Mesothelial cell of epicardium (in vitro differentiated cells): ENCODE measurements around the gene COL12A1. TPM values are rescaled to one million over a fixed set of nuclear protein-coding genes. Genes with fewer than 3 reads are reported as not detected.

Experiments used
- DNase-seq, 2 experiments: peaks; one replicate each; pipeline ENCODE4 v3.0.0; 2021; ENCODE audit warnings: low spot score in 2 of 2; ENCODE audit not compliant: unreplicated experiment in 2 of 2
- H3K27ac Mint-ChIP-seq: 2 replicates; pipeline ENCODE4 v1.8.0; 2021; ENCODE audit warnings: mixed read lengths
- H3K27me3 Mint-ChIP-seq: 2 replicates; pipeline ENCODE4 v1.8.0; 2021; ENCODE audit warnings: low read depth, mixed read lengths
- H3K36me3 Mint-ChIP-seq: 2 replicates; pipeline ENCODE4 v1.8.0; 2021; ENCODE audit warnings: mixed read lengths
- H3K4me1 Mint-ChIP-seq: 2 replicates; pipeline ENCODE4 v1.8.0; 2021; ENCODE audit warnings: mixed read lengths
- H3K4me3 Mint-ChIP-seq: 2 replicates; pipeline ENCODE4 v1.8.0; 2021; ENCODE audit warnings: mild to moderate bottlenecking, moderate library complexity, mixed read lengths
- H3K9me3 Mint-ChIP-seq: 2 replicates; pipeline ENCODE4 v1.8.0; 2021; ENCODE audit warnings: mixed read lengths
- CTCF ChIP-seq: fragments of 200-600 bp; sonication (generic); IDR thresholded peaks from one replicate; pipeline ENCODE4 v1.5.0; 2021; ENCODE audit warnings: antibody characterized with exemption; ENCODE audit not compliant: unreplicated experiment
- total RNA-seq: library from RNA; stranded (reverse); gene quantifications from 3 replicates; pipeline ENCODE4 v1.2.1, GENCODE V29; 2021

Gene COL12A1
- total RNA-seq, 1 donor from 2014 or later, result 10.5 TPM

DNA sequence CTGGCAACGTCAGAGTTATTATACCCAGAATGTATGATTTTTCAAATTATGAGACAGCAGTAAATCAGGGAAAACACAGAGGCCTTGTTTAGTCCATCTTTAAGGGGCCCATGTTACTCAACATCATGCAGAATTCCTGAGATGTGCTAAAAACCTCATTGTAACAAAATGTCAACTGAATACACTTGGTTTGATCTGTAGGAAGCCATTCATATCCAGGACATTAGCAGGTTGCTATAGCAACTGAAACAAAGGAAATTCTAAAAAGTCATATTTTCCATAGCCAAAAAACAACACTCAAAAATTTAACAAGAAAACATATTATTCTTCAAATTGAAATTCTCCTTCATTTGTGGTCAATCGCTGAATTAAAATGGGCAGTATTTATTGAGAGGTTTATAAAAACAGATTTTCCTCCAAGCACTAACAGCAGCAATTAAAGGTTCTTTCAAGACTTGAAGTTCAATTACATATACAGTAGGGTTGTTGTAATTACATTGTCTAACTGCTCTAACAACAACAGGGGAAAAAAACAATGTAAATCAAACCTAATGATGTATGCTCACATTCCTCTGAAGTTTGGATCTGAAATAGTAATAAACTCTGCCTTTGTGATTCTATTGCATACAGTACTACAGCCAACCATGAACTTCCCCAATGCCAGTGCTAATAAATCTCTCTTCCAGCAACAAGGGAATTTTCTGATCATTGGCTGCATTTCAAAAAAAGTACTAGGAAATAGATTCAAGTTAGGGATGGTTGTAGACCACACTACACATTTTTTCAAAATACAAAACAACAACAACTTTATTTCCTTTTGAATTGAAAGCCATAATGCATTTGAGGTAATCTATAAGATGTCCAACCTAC lies 34.9 kb downstream of the COL12A1 start:
- no peaks in the 10 kb centered on the region for H3K27me3 Mint-ChIP-seq
- TF ChIP-seq CTCF, result no peak
- peaks cover 23% of the 10 kb centered on the region for H3K4me1 Mint-ChIP-seq
- H3K9me3 Mint-ChIP-seq, result peaks cover 2% of the 10 kb centered on the region
- H3K27ac Mint-ChIP-seq, result peak overlapping the region; percentile 57
- no peaks in the 10 kb centered on the region for H3K36me3 Mint-ChIP-seq
- no peak for DNase-seq
- no peak overlapping the region for H3K4me3 Mint-ChIP-seq

- Mint-ChIP-seq H3K9me3 (no peaks in the 10 kb centered on the region), H3K27me3 (no peaks in the 10 kb centered on the region), H3K36me3 (no peaks in the 10 kb centered on the region), H3K4me3 (no peak overlapping the region), H3K27ac (no peak overlapping the region), H3K4me1 (peaks cover 23% of the 10 kb centered on the region)
- no peak for DNase-seq
- TF ChIP-seq CTCF, result no peak
Measured at GRCh38 chr6:75169689-75170586, 35.9 kb downstream of the COL12A1 start.

- no peak for TF ChIP-seq CTCF
- Mint-ChIP-seq H3K4me3 (no peak overlapping the region), H3K4me1 (peaks cover 23% of the 10 kb centered on the region), H3K36me3 (no peaks in the 10 kb centered on the region), H3K27ac (no peak overlapping the region), H3K9me3 (peaks cover under 1% of the 10 kb centered on the region), H3K27me3 (no peaks in the 10 kb centered on the region)
- DNase-seq, result no peak
Measured at GRCh38 chr6:75167851-75168250, 38.0 kb downstream of the COL12A1 start.

- DNase-seq, result no peak
- no peak overlapping the region for H3K27ac Mint-ChIP-seq
- H3K9me3 Mint-ChIP-seq, result peaks cover 6% of the 10 kb centered on the region
- no peaks in the 10 kb centered on the region for H3K36me3 Mint-ChIP-seq
- H3K4me3 Mint-ChIP-seq, result no peak overlapping the region
- H3K4me1 Mint-ChIP-seq, result peaks cover 23% of the 10 kb centered on the region
- no peak for TF ChIP-seq CTCF
- H3K27me3 Mint-ChIP-seq, result no peaks in the 10 kb centered on the region
Measured at GRCh38 chr6:75167325-75167724, 38.5 kb downstream of the COL12A1 start.

DNA sequence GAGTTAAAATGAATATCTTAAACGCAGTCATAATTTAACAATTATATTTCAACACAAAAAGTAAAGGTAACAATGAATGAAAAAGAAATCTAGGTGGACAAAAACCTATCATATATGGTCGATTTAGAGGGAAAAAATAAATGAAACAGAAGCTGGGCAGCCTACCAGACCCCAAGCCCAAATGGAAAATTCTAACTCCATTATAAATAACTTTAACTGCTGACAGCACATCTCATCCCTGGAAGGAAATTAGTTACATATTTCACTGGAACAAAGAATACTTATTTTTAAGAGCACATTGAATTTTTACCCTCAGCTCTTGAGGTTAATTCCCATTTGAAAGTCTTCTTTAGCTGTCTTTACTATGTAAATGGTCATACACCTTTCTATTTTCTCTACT lies 39.1 kb downstream of the COL12A1 start:
- no peak overlapping the region for H3K4me3 Mint-ChIP-seq
- H3K36me3 Mint-ChIP-seq, result no peaks in the 10 kb centered on the region
- no peak for DNase-seq
- H3K27ac Mint-ChIP-seq, result no peak overlapping the region
- peaks cover 23% of the 10 kb centered on the region for H3K4me1 Mint-ChIP-seq
- peaks cover 6% of the 10 kb centered on the region for H3K9me3 Mint-ChIP-seq
- no peak for TF ChIP-seq CTCF
- no peaks in the 10 kb centered on the region for H3K27me3 Mint-ChIP-seq
